Natural killer cell (primary cell): Measurements from ENCODE around the gene H6PD. TPM values are rescaled to one million over a fixed set of nuclear protein-coding genes. Genes with fewer than 3 reads are reported as not detected.

Experiments
- ATAC-seq, 3 donors: fragments of 150-1000 bp in 2 of 3; fragments of 200-7000 bp in 1 of 3; cut with Tn5 transposase; 1 replicate in 1 of 3; 2 replicates in 2 of 3; pipeline ENCODE4 v1.10.0; 2021; ENCODE audit warnings: mild to moderate bottlenecking in 2 of 3, moderate library complexity in 2 of 3
- DNase-seq, 2 donors: peaks; one replicate each; pipeline versions ENCODE4 v3.0.0 to v3.0.0-alpha.2; 2013 to 2021; ENCODE audit warnings: mixed read lengths in 1 of 2
- H3K27ac ChIP-seq: one replicate; pipeline ENCODE4 v1.5.1; 2013; ENCODE audit warnings: mild to moderate bottlenecking, low read length
- H3K27me3 ChIP-seq: one replicate; pipeline ENCODE4 v1.6.1; 2013; ENCODE audit warnings: low read length; ENCODE audit not compliant: control insufficient read depth, insufficient read depth
- H3K36me3 ChIP-seq: one replicate; pipeline ENCODE4 v1.6.1; 2013; ENCODE audit warnings: low read length; ENCODE audit not compliant: control insufficient read depth, insufficient read depth
- H3K4me1 ChIP-seq: one replicate; pipeline ENCODE4 v1.6.1; 2013; ENCODE audit warnings: low read length; ENCODE audit not compliant: control insufficient read depth, insufficient read depth
- H3K4me3 ChIP-seq: one replicate; pipeline ENCODE4 v1.5.1; 2013; ENCODE audit warnings: low read length
- H3K9me3 ChIP-seq: one replicate; pipeline ENCODE4 v1.6.1; 2013; ENCODE audit warnings: low read length; ENCODE audit not compliant: control insufficient read depth, insufficient read depth
- H3K27ac Mint-ChIP-seq, 2 donors: one replicate each; pipeline ENCODE4 v1.8.0; 2022; ENCODE audit warnings: mild to moderate bottlenecking in 2 of 2, mixed read lengths in 2 of 2, moderate library complexity in 1 of 2
- H3K27me3 Mint-ChIP-seq, 2 donors: one replicate each; pipeline ENCODE4 v1.8.0; 2022; ENCODE audit warnings: low read depth in 2 of 2, mixed read lengths in 2 of 2
- H3K36me3 Mint-ChIP-seq: one replicate; pipeline ENCODE4 v1.8.0; 2022; ENCODE audit warnings: mixed read lengths
- H3K4me1 Mint-ChIP-seq, 2 donors: one replicate each; pipeline ENCODE4 v1.8.0; 2022; ENCODE audit warnings: mixed read lengths in 2 of 2
- H3K4me3 Mint-ChIP-seq: one replicate; pipeline ENCODE4 v1.8.0; 2022; ENCODE audit warnings: mild to moderate bottlenecking, moderate library complexity, mixed read lengths
- H3K9me3 Mint-ChIP-seq, 2 donors: one replicate each; pipeline ENCODE4 v1.8.0; 2022; ENCODE audit warnings: mixed read lengths in 2 of 2
- CTCF ChIP-seq: fragments of 200-600 bp; IDR thresholded peaks from one replicate; pipeline ENCODE4 v1.8.0; 2022; ENCODE audit warnings: antibody characterized with exemption
- WGBS: methylation state at CpG from one replicate; pipeline ENCODE4 v1.1.7; 2013; ENCODE audit warnings: missing lambda C conversion rate; ENCODE audit not compliant: insufficient coverage; 5-methylcytosine and 5-hydroxymethylcytosine counted together
- intact Hi-C: fragments of 100-400 bp; cut with micrococcal nuclease; formaldehyde crosslinking; loops from one replicate; pipeline ENCODE4 v1.14.2; 2022
- total RNA-seq, 4 donors: library from RNA; stranded (reverse); fragments of 120-200 nt in 1 of 4; gene quantifications; one replicate each; pipeline versions ENCODE4 v1.2.3 to v1.2.4, GENCODE V29; 2013 to 2022

H6PD gene
- total RNA-seq, 3 donors from 2014 or later (not counting 1 experiment from before 2014, with no cell fraction given) = 24.3 to 37.1 (median 31.2) TPM

DNA sequence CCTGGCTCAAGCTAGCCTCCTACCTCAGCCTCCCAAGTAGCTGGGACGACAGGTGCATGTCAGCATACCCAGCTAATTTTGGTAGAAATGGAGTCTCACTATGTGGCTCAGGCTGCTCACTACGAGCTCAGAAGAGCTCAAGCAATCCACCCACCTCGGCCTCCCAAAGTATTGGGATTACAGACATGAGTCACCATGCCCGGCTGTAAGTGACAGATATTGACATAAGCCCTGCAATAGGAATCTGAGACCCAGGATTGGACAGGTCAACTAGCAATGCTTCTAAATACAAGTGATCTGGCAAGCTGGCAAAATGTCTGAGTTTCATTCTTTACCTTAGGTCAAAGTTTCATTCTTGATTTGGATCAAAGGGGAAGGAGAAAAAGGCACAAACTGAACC lies 40.5 kb upstream of the H6PD start:
- H3K27me3 Mint-ChIP-seq = peaks cover 31 to 33% of the 10 kb centered on the region in 2 donors
- 85% methylated on average over 4 of the region's 4 CpGs for WGBS

DNA sequence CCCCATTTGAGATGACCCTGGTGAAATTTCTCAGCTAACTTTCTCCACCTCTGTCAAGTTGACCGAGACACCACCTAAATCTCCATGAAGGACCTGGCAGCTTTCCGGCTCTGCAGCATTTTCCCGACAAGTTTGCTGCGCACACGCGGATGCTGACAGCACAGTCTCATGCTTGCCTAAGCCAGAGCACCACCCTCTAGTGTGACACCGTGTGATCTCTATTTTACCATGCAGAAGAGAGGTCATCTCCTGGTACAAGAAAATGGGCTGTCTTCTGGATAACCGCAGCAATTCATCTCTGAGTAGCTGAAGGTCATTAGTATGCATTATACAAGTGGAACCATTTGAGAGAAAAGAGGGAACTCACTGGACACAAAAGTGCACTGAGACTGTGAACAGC lies 38.9 kb upstream of the H6PD start:
- peaks cover 45 to 47% of the 10 kb centered on the region in 2 donors for H3K27me3 Mint-ChIP-seq
- Histone ChIP-seq H3K27ac (no peak overlapping the region), H3K27me3 (peaks cover 23% of the 10 kb centered on the region), H3K4me1 (peaks cover 6% of the 10 kb centered on the region), H3K4me3 (no peak overlapping the region), H3K36me3 (no peaks in the 10 kb centered on the region), H3K9me3 (no peaks in the 10 kb centered on the region)
- no peak for ATAC-seq
- H3K4me1 Mint-ChIP-seq = peaks cover 0 to 9% of the 10 kb centered on the region in 2 donors
- H3K36me3 Mint-ChIP-seq = no peaks in the 10 kb centered on the region
- no peak for DNase-seq
- no peaks in the 10 kb centered on the region for H3K9me3 Mint-ChIP-seq
- H3K27ac Mint-ChIP-seq = no peak overlapping the region
- 92% methylated on average over 8 of the region's 8 CpGs for WGBS
- intact Hi-C loops = loop anchor here (2.0 kb wide), 1 partner anchor 85 kb away; no protein-coding TSS in a partner anchor
- TF ChIP-seq CTCF = no peak
- no peak overlapping the region for H3K4me3 Mint-ChIP-seq

More for the DNA sequence above, 40.5 kb upstream of the H6PD start:
- peaks cover 5% of the 10 kb centered on the region for H3K4me1 ChIP-seq
- DNase-seq (no peak), ATAC-seq (no peak)
- no peaks in the 10 kb centered on the region for H3K9me3 ChIP-seq
- no peak overlapping the region for H3K27ac Mint-ChIP-seq
- H3K27me3 ChIP-seq = peaks cover 10% of the 10 kb centered on the region
- H3K27ac ChIP-seq = no peak overlapping the region
- peaks cover 0 to 9% of the 10 kb centered on the region in 2 donors for H3K4me1 Mint-ChIP-seq
- H3K36me3 Mint-ChIP-seq = no peaks in the 10 kb centered on the region
- no peak overlapping the region for H3K4me3 Mint-ChIP-seq
- no peaks in the 10 kb centered on the region for H3K9me3 Mint-ChIP-seq
- TF ChIP-seq CTCF = no peak
- no peaks in the 10 kb centered on the region for H3K36me3 ChIP-seq
- no peak overlapping the region for H3K4me3 ChIP-seq
- intact Hi-C loops = no loop called here

DNA sequence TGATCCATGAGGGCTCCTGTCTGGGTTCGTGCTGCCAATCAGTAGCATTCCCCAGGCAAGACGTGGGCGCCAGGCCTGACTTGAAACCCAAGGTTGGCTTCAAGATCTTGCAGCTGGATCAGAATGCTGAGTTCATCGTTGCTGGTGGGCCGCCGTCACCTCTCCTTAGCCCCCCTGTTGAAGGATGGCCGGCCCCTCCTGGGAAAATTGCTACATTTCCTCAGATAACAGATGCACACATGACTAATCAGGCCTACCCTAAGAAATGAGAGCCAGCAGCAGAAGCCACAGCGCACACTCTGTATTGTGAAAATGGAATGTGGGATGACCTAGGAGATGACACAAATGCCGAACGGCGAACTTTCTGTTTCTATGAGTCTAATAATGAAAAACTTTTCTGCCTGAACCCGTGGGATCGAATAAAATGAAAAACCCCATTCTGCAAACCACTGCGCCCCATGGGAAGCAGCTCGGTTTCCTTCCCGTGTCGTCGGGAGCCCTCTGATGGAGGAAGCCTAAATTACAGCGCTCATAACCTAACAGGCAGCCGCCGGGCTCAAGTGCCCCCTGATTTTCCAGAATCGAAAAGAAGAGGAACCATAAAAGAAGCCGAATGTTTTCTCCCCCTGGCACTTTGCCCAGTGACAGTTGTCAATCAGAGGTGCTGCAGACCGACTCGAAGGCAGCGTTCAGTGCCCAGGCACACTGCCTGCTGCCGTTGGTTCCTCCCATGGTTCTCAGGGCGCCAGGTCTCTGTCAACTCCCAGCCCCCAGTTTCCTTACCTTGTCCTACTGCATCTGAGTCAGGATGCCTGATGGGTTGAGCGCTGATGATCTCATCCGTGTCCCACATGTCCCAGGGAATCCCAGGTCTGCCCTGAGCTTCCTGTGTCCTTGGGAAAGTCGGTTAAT lies 38.2 kb upstream of the H6PD start:
- Mint-ChIP-seq H3K36me3 (no peaks in the 10 kb centered on the region), H3K4me3 (no peak overlapping the region), H3K27me3 (peaks cover 48 to 54% of the 10 kb centered on the region in 2 donors), H3K27ac (no peak overlapping the region), H3K9me3 (no peaks in the 10 kb centered on the region), H3K4me1 (peaks cover 0 to 14% of the 10 kb centered on the region in 2 donors)
- peaks cover 6% of the 10 kb centered on the region for H3K4me1 ChIP-seq
- ATAC-seq = peak in 1 of 3 donors; percentile 64
- WGBS = 25% methylated on average over 31 of the region's 31 CpGs
- H3K9me3 ChIP-seq = no peaks in the 10 kb centered on the region
- intact Hi-C loops = loop anchor here (2.0 kb wide), 1 partner anchor 86 kb away; no protein-coding TSS in a partner anchor
- H3K4me3 ChIP-seq = no peak overlapping the region
- H3K27me3 ChIP-seq = peaks cover 30% of the 10 kb centered on the region
- no peaks in the 10 kb centered on the region for H3K36me3 ChIP-seq
- H3K27ac ChIP-seq = no peak overlapping the region
- TF ChIP-seq CTCF = peak; percentile 49
- DNase-seq = peak; percentile 26 to 74
